Measurements from ENCODE around the gene STS. TPM values are rescaled to one million over a fixed set of nuclear protein-coding genes. Genes with fewer than 3 reads are reported as not detected.

STS gene
- total and polyA plus RNA-seq, 2 of the 4 experiments (the other 2 are of a cell fraction): 2.6 to 3.4 TPM

GRCh38 chrX:7147978-7148854 lies 704 bp downstream of the STS start, which contains the start of gene PUDP:
Gene PUDP, minus strand, starts transcription at chrX:7148153. Its CDS starts 40 bp downstream, at chrX:7148113.
- intact Hi-C loops (cut with micrococcal nuclease) (loop anchor here (1.0 to 5.0 kb wide), 2 partner anchors 183 to 439 kb away; no protein-coding TSS in a partner anchor), in situ Hi-C loops (cut with MboI; ENCODE audit: low sequenced_read_pairs) (no loop called here), dilution Hi-C loops (cut with HindIII; ENCODE audit: low sequenced_read_pairs, unreplicated experiment) (no loop called here)
- CTCF ChIA-PET: interaction anchor here (0.6 kb wide), 1 partner anchor 43 kb away, joined by 4 read pairs; no protein-coding TSS in a partner anchor
- peak within 1 kb of the TSS; percentile 77 for H3K56ac ChIP-seq (ENCODE audit: extremely low read depth, insufficient read depth, low read length)
- H2AK9ac ChIP-seq (replicated peaks; ENCODE audit: low read depth, low read length, poor library complexity): peak within 1 kb of the TSS; percentile 98
- 0% methylated on average over 1 of the region's 76 CpGs; no CpG with 5 or more reads in 1 of the 2 experiments for WGBS, 2 experiments (ENCODE audit: extremely low coverage in 2 of 2, insufficient read length in 1 of 2)
- H3K36me3 ChIP-seq (ENCODE audit: control insufficient read depth, insufficient read depth, low read length): no peaks in the 10 kb centered on the region
- H4K91ac ChIP-seq (ENCODE audit: insufficient read depth, low read depth, low read length): peak within 1 kb of the TSS; percentile 94
- peak within 1 kb of the TSS; percentile 98 for H2AFZ ChIP-seq (replicated peaks; ENCODE audit: low read length, poor library complexity)
- POLR2A ChIA-PET (ENCODE audit: unreplicated experiment): no interaction called here
- peak within 1 kb of the TSS; percentile 85 for H3K27ac ChIP-seq (ENCODE audit: insufficient read depth, low read length)
- peaks cover 4% of the 10 kb centered on the region; the same call in 1 of the 2 replicates for H3K4me1 ChIP-seq (ENCODE audit: control insufficient read depth, insufficient read depth, low read length)
- peak within 1 kb of the TSS; percentile 75 for H2AK5ac ChIP-seq (ENCODE audit: low read depth, low read length)
- peak within 1 kb of the TSS; percentile 68 for H4K5ac ChIP-seq (ENCODE audit: low read depth, low read length)
- peak within 1 kb of the TSS; percentile 71 to 97 for H4K8ac ChIP-seq (ENCODE audit: low read depth in 2 of 2, low read length in 2 of 2)
- peaks cover 4% of the 10 kb centered on the region; the same call in 1 of the 2 replicates for H4K20me1 ChIP-seq (ENCODE audit: insufficient read depth, low read length)
- TF ChIP-seq MAZ (IDR thresholded peaks at IDR 0.05; ENCODE audit: borderline replicate concordance, low read depth, low read length) (peak; percentile 92), CTCF (conservative IDR thresholded peaks at IDR 0.05; ENCODE audit: low read depth, low read length) (peak; percentile 24), CHD1 (IDR thresholded peaks at IDR 0.05; ENCODE audit: low read depth, low read length) (no peak), MAFK (IDR thresholded peaks at IDR 0.05; ENCODE audit: low read depth, low read length) (no peak), POLR2A (IDR thresholded peaks at IDR 0.05; ENCODE audit: low read depth, low read length) (peak; percentile 48), USF2 (IDR thresholded peaks at IDR 0.05; ENCODE audit: low read depth, low read length) (no peak), RCOR1 (IDR thresholded peaks at IDR 0.05; ENCODE audit: insufficient replicate concordance, low read length) (no peak), RAD21 (IDR thresholded peaks at IDR 0.05; ENCODE audit: low read length) (peak; percentile 25)
- BruUV-seq (replicated peaks): no TSS peak
- peak within 1 kb of the TSS; percentile 94 for H3K14ac ChIP-seq (replicated peaks; ENCODE audit: low read depth, low read length)
- H3K9me1 ChIP-seq (ENCODE audit: insufficient read depth, low read length): peaks cover 2% of the 10 kb centered on the region; the same call in 1 of the 2 replicates
- DNase-seq (peak; percentile 83), ATAC-seq (ENCODE audit: low read depth) (peak; percentile 95)
- H3K4me3 ChIP-seq (ENCODE audit: insufficient read depth, low read depth, low read length): peak within 1 kb of the TSS; percentile 70
- H3K79me1 ChIP-seq (ENCODE audit: low read depth in 1 of 2, low read length in 2 of 2): peaks cover 9 to 27% of the 10 kb centered on the region in 2 experiments; a peak in 3 of 4 replicates
- peak within 1 kb of the TSS; percentile 84 for H3K9ac ChIP-seq (ENCODE audit: low read depth, low read length)
- H2BK20ac ChIP-seq (ENCODE audit: low read depth, low read length): no peak within 1 kb of the TSS; the same call in 1 of the 2 replicates
- H2BK5ac ChIP-seq (ENCODE audit: low read depth, low read length, poor library complexity, severe bottlenecking): peak within 1 kb of the TSS; percentile 90
- H3K23ac ChIP-seq (ENCODE audit: low read depth, low read length): peak within 1 kb of the TSS; percentile 95
- peak within 1 kb of the TSS; percentile 90 for H3K4ac ChIP-seq (ENCODE audit: low read depth, low read length)
- peak within 1 kb of the TSS; percentile 81; the same call in 1 of the 3 replicates for H2BK15ac ChIP-seq (ENCODE audit: low read depth, low read length)
- H3K18ac ChIP-seq (ENCODE audit: low read depth, low read length): peak within 1 kb of the TSS; percentile 71
- H3K4me2 ChIP-seq (ENCODE audit: low read depth, low read length): peak within 1 kb of the TSS; percentile 91
- H2BK120ac ChIP-seq (ENCODE audit: low read depth, low read length): peak within 1 kb of the TSS; percentile 88
- no peaks in the 10 kb centered on the region for H3K9me3 ChIP-seq (ENCODE audit: control insufficient read depth, insufficient read depth, low read length)
- 0 out of 2 replicates have a peak, but pooled peaks cover 2% of the 10 kb centered on the region for H3K27me3 ChIP-seq (ENCODE audit: control insufficient read depth, insufficient read depth, low read length)

All from IMR-90 (cell line).